GM19025 (cell line): Measurements from ENCODE around the gene SLC2A9.
"Not testable (repeated sequence)": the region's sequence is repeated elsewhere in the genome, so short reads cannot be mapped to it uniquely, and the experiment has no call there.

Experiments
- ATAC-seq: cut with Tn5 transposase; IDR thresholded peaks from one replicate; pipeline ENCODE4 v1.9.1; 2021; ENCODE audit warnings: mild to moderate bottlenecking, low read depth, moderate library complexity; ENCODE audit not compliant: unreplicated experiment

The SLC2A9 gene

GRCh38 chr4:9849538-9849920 is 171.8 kb downstream of the SLC2A9 start:
- no peak for ATAC-seq

GRCh38 chr4:9847968-9848748 is 173.1 kb downstream of the SLC2A9 start:
- ATAC-seq, result no peak

- ATAC-seq, result no peak
Observed at GRCh38 chr4:9845791-9846493, 175.4 kb downstream of the SLC2A9 start.

GRCh38 chr4:9841072-9841471 is 180.2 kb downstream of the SLC2A9 start:
- no peak for ATAC-seq

GRCh38 chr4:9835430-9835829 is 185.9 kb downstream of the SLC2A9 start:
- ATAC-seq, result no peak

- ATAC-seq, result no peak
Observed at GRCh38 chr4:9833421-9833820, 187.9 kb downstream of the SLC2A9 start.

DNA sequence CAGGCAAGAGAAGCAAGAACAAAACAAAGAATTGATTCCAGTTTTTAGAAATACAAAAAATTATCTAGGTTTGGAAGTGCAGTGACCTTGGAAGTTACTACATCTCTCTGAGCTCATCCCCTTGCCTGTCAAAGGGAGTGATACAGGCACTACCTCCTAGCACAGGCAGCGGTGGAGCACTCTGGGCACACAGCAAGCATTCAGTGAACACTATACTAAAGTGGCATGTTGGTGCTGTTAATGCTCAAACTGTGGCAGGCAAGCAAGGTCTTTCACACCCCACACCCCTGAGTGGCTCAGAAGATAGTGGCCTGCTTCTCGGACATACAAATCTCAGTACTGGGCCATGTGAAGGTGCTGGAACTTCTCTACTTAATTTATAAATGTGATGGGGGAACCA is 188.7 kb downstream of the SLC2A9 start:
- ATAC-seq, result no peak

- no peak for ATAC-seq
Observed at GRCh38 chr4:9826551-9826950, 194.7 kb downstream of the SLC2A9 start.

DNA sequence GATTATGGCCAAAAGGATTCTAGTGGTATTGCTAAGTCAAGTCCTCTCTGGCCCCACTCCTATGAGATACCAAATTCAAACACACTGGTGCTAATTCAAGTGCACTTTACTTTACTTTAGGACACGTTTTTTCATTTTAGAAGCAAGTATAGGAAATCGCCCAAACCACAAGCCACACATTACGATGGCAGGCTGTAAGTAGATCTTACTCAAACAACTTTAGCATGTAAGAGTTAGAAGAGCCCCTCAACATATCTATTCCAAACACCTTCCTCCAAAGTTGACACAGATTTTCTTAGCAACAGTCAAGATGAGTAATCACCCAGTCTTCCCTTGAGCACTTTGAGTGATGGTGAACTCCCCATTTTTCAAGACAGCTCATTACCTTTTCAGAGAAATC is 196.2 kb downstream of the SLC2A9 start:
- ATAC-seq, result no peak

GRCh38 chr4:9820343-9820742 is 201.0 kb downstream of the SLC2A9 start:
- no peak for ATAC-seq

- no peak for ATAC-seq
Observed at GRCh38 chr4:9816285-9816684, 205.0 kb downstream of the SLC2A9 start.

GRCh38 chr4:9812501-9813340 is 208.6 kb downstream of the SLC2A9 start:
- ATAC-seq, result peak; percentile 87

- no peak for ATAC-seq
Observed at GRCh38 chr4:9811806-9812205, 209.5 kb downstream of the SLC2A9 start.

- ATAC-seq, result no peak
Observed at GRCh38 chr4:9808077-9808476, 213.2 kb downstream of the SLC2A9 start.

DNA sequence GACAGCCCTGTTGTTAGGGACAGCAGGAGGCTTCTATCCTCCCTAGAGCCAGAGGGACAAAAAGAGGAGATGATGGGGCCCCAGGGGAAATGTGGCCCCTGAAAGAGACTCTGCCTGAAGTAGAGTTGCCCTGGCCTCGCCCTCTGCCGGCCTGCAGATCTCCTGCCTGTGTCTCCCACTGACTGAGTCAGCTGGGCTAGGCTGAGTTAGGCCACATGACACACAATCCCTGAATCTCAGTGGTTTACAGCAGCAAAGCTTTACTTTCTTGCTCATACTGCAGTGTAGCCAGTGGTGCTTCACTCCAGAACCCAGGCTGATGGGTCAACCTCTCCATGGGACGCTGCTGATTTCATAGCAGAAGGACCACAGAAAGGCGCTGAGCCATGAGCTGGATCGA is 216.4 kb downstream of the SLC2A9 start:
- no peak for ATAC-seq

DNA sequence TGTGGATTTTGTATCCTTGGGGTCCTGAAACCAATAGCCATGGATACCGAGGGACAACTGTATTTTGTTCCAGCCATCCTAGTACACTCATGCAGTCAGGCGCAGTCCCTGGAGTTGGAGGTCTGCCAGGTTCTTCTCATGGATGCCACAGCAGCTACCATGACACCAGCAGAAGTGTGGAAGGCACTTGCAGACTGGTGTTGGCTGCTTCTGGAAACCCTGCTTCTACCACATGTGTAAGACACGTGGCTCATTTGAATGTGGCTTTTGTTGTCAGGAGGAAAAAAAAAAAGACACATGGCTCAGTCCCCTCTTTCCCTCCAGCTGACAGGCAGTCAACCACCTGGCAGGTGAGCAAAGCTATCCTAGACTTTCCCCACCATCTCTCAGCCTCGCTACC is 220.4 kb downstream of the SLC2A9 start:
- ATAC-seq, result no peak

DNA sequence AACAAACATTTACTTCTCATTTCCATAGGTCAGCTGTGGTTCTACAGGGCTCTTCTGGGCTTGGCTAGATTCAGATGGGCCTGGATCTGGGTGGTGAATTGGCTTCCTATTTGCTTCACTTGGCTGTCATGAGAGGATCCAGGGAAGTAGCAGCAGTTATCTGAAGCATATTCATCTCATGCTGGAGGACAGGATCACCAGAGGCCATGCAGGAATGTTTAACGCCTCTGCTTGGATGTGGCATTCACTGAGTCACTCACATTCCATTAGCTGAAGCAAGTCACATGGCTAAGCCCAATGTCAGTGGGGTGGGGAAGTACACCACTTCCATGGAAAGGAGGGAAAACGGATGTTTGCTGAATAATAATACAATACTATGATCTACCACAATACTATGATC is 224.7 kb downstream of the SLC2A9 start:
- not testable (repeated sequence) for ATAC-seq

DNA sequence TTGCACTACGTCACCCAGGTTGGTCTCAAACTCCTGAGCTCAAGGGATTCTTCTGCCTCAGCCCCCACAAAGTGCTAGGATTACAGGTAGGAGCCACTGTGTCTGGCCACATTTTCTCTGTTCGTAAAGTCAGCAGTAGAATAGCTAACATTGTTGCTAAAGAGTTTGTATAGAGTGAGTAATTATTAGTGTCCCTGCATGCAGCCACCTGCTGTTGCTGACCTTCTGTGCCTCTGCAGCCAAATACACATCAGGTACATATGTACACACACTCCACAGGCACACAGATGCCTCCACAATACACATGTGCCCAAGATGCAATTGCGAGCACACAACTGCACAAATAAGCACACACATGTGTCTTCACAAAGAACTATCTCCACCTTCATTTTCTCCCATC is 228.9 kb downstream of the SLC2A9 start:
- ATAC-seq, result no peak

- not testable (repeated sequence) for ATAC-seq
Observed at GRCh38 chr4:9785891-9786290, 235.4 kb downstream of the SLC2A9 start.

GRCh38 chr4:9782136-9782436 is 239.2 kb downstream of the SLC2A9 start:
- no peak for ATAC-seq

GRCh38 chr4:9781343-9782135 is 239.8 kb downstream of the SLC2A9 start, which contains the start of gene DRD5:
Gene DRD5 (plus strand): TSS chr4:9781634. CDS start chr4:9782030, 396 bp downstream.
- ATAC-seq, result no peak
